HL-60 (cell line): ENCODE data around the gene NCOR1.

Experiments
- DNase-seq, 2 experiments: peaks; one replicate each; pipeline ENCODE4 v3.0.0-alpha.2; 2010 to 2020; ENCODE audit warnings: low read depth in 1 of 2, low spot score in 1 of 2
- H3K27ac ChIP-seq: fragments of 250-450 bp; sonication (Bioruptor Pico); replicated peaks from 2 replicates; pipeline ENCODE4 v1.5.1; 2020; ENCODE audit warnings: mild to moderate bottlenecking, moderate library complexity
- H3K27me3 ChIP-seq: fragments of 250-450 bp; sonication (Bioruptor Pico); 2 replicates; pipeline ENCODE4 v1.5.1; 2021; ENCODE audit warnings: mild to moderate bottlenecking, moderate library complexity; ENCODE audit not compliant: insufficient read depth, poor library complexity, severe bottlenecking
- H3K4me3 ChIP-seq: replicated peaks from 2 replicates; pipeline ENCODE4 v1.5.1; 2011; ENCODE audit warnings: mild to moderate bottlenecking, control low read depth, low read length; ENCODE audit not compliant: insufficient read depth
- GABPA ChIP-seq: IDR thresholded peaks from 2 replicates; pipeline ENCODE4 v1.6.1; 2012; ENCODE audit warnings: low read depth
- POLR2AphosphoS5 ChIP-seq: IDR thresholded peaks from 2 replicates; pipeline ENCODE4 v1.6.1; 2012; ENCODE audit warnings: low read depth
- SPI1 ChIP-seq: IDR thresholded peaks from 2 replicates; pipeline ENCODE4 v1.6.1; 2012; ENCODE audit warnings: low read depth, mild to moderate bottlenecking, borderline replicate concordance
- TF ChIP-seq, protein P1 (sequence below): IDR thresholded peaks from one replicate; pipeline ENCODE4 v1.5.1; 2011; ENCODE audit warnings: low read length, control low read depth, inconsistent platforms; ENCODE audit not compliant: insufficient read depth
- TF ChIP-seq, protein P2 (sequence below): IDR thresholded peaks from 2 replicates; pipeline ENCODE4 v1.6.1; 2012; ENCODE audit warnings: low read depth; ENCODE audit not compliant: insufficient replicate concordance

NCOR1 gene

DNA sequence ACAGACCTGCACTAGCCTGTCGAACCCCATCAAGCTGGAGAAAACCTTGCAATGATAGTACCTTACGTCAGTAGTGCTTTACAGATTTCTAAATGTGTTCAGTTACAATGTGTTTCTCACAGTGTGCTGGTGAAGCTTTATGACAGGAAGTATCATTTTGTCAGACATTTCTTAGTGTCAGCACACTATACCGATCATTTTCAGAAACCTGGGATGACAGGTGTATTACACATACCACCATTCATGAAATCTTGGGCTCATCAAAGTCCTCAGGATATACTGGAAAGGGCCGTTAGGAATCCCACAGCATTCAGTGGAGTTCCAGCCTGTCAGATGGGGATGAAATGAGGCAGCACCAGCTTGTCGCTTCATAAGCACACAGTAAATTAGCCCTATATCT, 188.4 kb downstream of the NCOR1 start:
- Histone ChIP-seq H3K27me3 (no peaks in the 10 kb centered on the region), H3K4me3 (no peak overlapping the region), H3K27ac (no peak overlapping the region)
- DNase-seq = no peak
- TF ChIP-seq GABPA = no peak
- no peak for TF ChIP-seq POLR2AphosphoS5
- TF ChIP-seq, protein P1, sequence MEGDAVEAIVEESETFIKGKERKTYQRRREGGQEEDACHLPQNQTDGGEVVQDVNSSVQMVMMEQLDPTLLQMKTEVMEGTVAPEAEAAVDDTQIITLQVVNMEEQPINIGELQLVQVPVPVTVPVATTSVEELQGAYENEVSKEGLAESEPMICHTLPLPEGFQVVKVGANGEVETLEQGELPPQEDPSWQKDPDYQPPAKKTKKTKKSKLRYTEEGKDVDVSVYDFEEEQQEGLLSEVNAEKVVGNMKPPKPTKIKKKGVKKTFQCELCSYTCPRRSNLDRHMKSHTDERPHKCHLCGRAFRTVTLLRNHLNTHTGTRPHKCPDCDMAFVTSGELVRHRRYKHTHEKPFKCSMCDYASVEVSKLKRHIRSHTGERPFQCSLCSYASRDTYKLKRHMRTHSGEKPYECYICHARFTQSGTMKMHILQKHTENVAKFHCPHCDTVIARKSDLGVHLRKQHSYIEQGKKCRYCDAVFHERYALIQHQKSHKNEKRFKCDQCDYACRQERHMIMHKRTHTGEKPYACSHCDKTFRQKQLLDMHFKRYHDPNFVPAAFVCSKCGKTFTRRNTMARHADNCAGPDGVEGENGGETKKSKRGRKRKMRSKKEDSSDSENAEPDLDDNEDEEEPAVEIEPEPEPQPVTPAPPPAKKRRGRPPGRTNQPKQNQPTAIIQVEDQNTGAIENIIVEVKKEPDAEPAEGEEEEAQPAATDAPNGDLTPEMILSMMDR = no peak
- TF ChIP-seq, protein P2, sequence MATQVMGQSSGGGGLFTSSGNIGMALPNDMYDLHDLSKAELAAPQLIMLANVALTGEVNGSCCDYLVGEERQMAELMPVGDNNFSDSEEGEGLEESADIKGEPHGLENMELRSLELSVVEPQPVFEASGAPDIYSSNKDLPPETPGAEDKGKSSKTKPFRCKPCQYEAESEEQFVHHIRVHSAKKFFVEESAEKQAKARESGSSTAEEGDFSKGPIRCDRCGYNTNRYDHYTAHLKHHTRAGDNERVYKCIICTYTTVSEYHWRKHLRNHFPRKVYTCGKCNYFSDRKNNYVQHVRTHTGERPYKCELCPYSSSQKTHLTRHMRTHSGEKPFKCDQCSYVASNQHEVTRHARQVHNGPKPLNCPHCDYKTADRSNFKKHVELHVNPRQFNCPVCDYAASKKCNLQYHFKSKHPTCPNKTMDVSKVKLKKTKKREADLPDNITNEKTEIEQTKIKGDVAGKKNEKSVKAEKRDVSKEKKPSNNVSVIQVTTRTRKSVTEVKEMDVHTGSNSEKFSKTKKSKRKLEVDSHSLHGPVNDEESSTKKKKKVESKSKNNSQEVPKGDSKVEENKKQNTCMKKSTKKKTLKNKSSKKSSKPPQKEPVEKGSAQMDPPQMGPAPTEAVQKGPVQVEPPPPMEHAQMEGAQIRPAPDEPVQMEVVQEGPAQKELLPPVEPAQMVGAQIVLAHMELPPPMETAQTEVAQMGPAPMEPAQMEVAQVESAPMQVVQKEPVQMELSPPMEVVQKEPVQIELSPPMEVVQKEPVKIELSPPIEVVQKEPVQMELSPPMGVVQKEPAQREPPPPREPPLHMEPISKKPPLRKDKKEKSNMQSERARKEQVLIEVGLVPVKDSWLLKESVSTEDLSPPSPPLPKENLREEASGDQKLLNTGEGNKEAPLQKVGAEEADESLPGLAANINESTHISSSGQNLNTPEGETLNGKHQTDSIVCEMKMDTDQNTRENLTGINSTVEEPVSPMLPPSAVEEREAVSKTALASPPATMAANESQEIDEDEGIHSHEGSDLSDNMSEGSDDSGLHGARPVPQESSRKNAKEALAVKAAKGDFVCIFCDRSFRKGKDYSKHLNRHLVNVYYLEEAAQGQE = no peak
- no peak for TF ChIP-seq SPI1

DNA sequence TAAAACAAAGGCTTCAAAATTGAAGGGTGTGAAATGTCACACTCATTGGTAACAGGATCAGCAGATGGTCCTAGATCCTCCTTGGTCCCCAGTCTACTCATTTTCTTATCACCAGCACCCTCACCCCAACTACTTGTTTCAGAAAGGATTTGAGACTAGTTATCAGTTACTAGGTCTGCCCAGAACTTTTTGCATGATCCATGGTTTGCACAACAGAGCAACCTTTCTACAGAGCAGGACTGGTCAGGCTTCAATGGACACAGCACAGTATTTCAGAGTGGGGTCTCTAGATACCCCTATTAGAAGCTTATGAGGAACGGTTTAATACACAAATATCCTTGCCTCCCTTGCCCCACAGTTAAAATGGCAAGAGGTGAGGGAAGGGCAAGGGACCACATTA, 190.1 kb downstream of the NCOR1 start:
- Histone ChIP-seq H3K27ac (no peak overlapping the region), H3K27me3 (no peaks in the 10 kb centered on the region), H3K4me3 (no peak overlapping the region)
- DNase-seq = no peak
- TF ChIP-seq, protein P2 = no peak
- TF ChIP-seq GABPA (no peak), SPI1 (no peak), POLR2AphosphoS5 (no peak)
- TF ChIP-seq, protein P1 = no peak

DNA sequence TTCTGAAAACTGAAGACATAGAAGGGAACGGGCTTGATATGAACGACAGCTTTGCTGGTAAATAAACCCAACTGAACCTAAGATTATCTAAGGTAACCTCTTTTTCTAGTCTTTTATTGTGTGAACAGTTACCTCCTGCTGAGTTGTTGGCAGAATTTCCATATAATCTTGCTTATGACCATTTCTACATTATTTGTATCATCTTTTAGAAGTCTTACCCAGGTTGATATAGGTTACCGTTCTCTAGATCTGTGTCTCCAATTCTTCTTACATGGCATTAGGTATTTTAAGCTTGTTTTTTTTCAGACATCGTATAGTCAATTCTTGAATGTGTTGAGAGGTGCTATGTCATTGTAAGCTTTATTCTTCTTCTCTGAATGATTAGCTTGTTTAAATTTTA, 191.5 kb downstream of the NCOR1 start:
- H3K27me3 ChIP-seq = no peaks in the 10 kb centered on the region
- no peak for DNase-seq
- TF ChIP-seq GABPA (no peak), SPI1 (no peak), POLR2AphosphoS5 (no peak)
- TF ChIP-seq, protein P1 = no peak
- TF ChIP-seq, protein P2 = no peak
- no peak overlapping the region for H3K27ac ChIP-seq
- no peak overlapping the region for H3K4me3 ChIP-seq
